Skeletal muscle cell (primary cell): Measurements from ENCODE around the gene METTL3.
"Not testable (repeated sequence)": the region's sequence is repeated elsewhere in the genome, so short reads cannot be mapped to it uniquely, and the experiment has no call there.

ENCODE experiments used
- DNase-seq: peaks from one replicate; pipeline ENCODE4 v3.0.0-alpha.2; 2010; ENCODE audit warnings: low read depth
- H3K4me3 ChIP-seq: 2 replicates; pipeline ENCODE4 v1.5.1; 2011; ENCODE audit warnings: low read depth, mild to moderate bottlenecking, control low read depth, low read length, moderate library complexity

The METTL3 gene

DNA sequence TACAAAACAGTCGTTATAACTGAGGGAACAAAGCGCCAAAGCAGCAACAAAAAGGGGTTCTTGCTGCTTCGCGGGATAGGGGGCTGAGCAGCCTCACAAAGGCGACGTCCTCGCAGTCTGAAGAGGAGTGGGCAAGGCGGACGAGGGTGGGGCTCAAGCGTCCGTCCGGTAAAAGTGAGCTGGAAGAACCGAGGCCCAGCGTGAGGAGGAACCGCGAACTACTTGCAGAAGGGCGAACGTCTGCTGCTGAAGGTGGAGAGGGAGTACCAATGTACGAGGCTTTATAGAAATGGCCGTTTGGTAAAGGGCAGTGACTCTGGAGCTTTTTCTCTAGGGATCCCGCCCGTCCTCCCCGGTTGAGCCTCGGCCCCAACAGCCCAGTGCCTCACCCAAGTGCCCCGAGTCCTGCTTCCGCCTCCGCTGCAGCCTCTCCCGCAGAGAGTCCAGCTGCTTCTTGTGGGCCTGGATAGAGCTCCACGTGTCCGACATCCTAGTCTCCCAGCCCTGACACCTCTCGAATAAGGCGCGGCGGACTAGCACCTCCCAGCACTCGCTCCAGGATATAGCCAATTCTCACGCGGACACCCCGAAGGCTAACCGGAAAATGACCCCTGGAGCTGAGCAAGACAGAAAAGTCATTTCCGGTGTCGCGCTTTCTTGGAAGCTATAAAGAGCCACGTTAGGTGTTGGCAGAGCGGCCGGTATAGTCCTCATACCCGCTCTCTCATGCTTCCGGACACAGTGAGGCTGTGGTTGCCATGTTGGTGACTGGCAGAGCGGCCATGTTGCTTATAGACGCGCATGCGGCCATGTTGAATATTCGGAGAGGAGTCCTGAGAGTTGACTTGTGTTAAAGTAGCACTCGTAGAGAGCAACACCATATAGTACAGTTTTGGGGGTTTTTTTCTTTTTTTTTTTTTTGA lies at the start of gene METTL3:
Gene METTL3 (minus strand): TSS at position 606 of the 923 bp plus-strand sequence. CDS start 117 bp downstream, at position 489.
- peak within 1 kb of the TSS; percentile 97 for H3K4me3 ChIP-seq
- peak; percentile 96 for DNase-seq

DNA sequence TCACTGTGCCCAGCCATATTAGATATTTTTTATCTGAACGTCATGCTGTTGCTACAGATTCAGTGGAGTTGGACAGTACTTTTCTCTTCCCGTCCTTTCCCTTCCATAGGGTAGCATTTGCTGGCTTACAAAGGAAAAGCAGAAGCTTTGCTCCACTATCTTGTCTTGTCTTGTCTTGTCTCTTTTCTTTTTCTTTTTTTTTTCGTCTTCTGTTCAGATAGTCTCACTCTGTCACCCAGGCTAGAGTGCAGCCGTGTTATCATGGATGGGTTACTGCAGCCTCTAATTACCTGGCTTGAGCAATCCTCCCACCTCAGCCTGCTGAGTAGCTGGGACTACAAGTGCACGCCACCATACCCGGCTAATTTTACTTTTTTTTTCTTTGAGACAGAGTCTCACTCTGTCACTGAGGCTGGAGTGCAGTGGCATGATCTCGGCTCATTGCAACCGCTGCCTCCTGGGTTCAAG lies 47.6 kb upstream of the METTL3 start:
- H3K4me3 ChIP-seq: no peak overlapping the region
- no peak for DNase-seq

GRCh38 chr14:21557084-21557901 lies 46.2 kb upstream of the METTL3 start:
- peak overlapping the region; percentile 41 for H3K4me3 ChIP-seq
- peak; percentile 36 for DNase-seq

GRCh38 chr14:21556378-21557083 lies 45.4 kb upstream of the METTL3 start:
- H3K4me3 ChIP-seq: no peak overlapping the region
- DNase-seq: no peak

GRCh38 chr14:21553266-21553665 lies 42.1 kb upstream of the METTL3 start:
- no peak for DNase-seq
- H3K4me3 ChIP-seq: no peak overlapping the region

GRCh38 chr14:21544588-21544987 lies 33.4 kb upstream of the METTL3 start:
- not testable (repeated sequence) for H3K4me3 ChIP-seq, DNase-seq

GRCh38 chr14:21543963-21544362 lies 32.8 kb upstream of the METTL3 start:
- DNase-seq: no peak
- H3K4me3 ChIP-seq: no peak overlapping the region

DNA sequence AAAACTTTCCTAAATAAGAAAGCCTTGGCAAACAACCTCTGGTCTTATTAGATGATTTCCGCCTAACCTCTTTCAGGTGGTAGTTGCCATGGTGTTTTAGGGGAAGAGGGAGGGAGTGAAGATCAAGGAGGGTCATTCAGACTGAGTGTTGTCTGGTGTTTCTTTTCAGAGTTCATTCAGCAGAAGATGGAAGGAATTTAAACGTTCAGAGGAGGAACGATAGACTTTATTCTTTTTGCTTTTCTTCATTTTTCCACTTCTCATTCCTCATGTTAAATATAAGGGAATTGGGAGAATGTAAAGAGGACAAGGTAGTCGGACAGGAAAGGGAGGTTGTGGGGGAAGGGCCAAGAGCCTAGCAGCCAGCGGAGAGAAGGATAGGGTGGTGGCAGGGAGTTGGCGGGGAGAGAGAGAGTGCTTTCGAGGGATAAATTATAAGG lies 32.4 kb upstream of the METTL3 start:
- DNase-seq: no peak
- H3K4me3 ChIP-seq: no peak overlapping the region

GRCh38 chr14:21541413-21542074 lies 30.4 kb upstream of the METTL3 start:
- H3K4me3 ChIP-seq: no peak overlapping the region
- no peak for DNase-seq

DNA sequence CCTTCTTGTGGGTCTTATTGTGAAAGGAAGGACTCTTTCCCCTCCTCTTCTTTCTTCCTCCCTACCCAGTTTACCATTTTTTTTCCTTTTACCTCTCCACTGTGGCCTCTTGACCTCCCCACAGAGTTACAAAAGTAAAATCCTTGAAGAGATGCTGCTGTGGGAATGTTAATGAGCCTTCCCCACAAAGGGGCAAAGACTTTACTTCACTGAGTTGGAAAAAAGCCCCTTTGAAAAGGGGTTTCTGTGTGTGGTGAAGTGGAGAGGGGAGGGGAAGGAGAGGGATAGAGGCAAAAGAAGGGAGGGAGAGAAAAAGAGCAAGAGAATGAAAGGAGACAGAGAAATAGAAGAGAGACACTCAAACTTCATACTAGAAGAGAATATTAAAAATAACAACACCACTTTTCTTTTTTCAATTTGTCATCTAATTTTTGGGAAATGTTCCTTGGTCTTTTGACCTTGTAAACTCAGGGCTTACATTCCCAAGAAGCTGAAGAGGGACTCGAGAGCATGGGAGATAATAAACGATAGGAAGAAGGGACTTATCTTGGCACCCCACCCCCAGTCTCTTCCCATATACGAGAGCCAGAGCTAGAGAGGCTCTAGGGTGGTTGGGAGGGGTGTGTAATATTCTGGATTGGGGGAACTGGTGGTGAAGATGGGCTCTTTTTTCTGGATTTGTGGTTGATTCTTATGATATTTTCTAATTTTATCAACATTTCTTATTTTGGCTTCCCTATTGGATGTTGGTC lies 28.2 kb upstream of the METTL3 start:
- H3K4me3 ChIP-seq: no peak overlapping the region
- DNase-seq: no peak

DNA sequence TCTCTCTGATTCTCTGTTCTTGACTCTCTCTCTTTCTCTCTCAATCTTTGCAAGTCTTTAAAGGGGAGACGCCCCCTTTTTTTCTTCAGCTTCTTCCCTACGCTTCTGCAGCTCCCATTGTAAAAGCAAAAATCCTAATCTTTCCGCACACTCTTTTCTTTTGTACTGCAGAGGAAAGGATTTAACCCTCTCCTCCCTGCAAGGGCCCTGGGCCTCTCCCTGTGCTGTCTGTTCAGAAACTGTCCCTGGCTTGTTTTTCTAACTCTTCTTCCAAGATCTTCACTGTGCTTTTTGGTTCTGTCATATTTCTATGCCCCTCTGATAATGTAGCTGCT lies 25.9 kb upstream of the METTL3 start:
- no peak for DNase-seq
- H3K4me3 ChIP-seq: no peak overlapping the region

- DNase-seq: no peak
- H3K4me3 ChIP-seq: peak overlapping the region; percentile 4
Measured at GRCh38 chr14:21536418-21537089, 25.4 kb upstream of the METTL3 start.

- H3K4me3 ChIP-seq: no peak overlapping the region
- no peak for DNase-seq
Measured at GRCh38 chr14:21535545-21536417, 24.6 kb upstream of the METTL3 start.

DNA sequence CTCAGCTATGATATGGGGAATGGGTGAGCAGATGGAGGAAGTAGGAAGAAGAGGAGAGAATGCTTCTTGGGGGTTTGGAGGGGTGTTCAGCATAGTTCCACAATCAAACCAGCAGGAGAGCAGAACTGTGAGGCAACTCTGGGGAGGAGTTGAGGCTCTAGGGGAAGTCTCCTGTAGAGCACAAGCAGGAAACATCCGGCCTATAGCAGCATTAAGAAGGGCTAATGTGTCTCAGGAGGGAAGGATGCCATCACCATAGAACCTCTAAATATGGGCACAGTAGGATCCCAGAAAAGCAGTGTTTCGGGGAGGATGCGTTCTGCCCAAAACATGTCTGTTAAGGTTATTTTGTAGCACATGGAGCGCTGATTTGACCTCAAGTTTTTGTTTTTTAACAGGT lies 23.4 kb upstream of the METTL3 start:
- H3K4me3 ChIP-seq: no peak overlapping the region
- DNase-seq: no peak

GRCh38 chr14:21533294-21533693 lies 22.2 kb upstream of the METTL3 start:
- no peak overlapping the region for H3K4me3 ChIP-seq
- DNase-seq: no peak

DNA sequence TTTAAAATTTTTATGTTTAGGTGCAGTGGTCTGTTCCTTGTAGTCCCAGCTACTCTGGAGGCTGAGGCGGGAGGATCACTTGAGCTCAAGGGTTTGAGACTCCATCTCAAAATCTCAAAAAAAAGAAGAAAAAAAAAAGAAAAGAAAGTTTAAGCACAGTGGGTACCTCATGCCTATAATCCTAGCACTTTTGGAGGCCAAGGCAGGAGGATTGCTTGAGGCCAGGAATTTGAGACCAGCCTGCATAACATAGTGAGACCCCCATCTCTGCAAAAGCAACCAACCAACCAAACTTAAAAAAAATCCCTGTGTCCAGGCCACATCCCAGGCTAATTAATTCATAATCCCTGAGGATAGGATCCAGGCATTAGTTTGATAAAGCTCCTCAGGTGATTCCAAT lies 18.4 kb upstream of the METTL3 start:
- no peak overlapping the region for H3K4me3 ChIP-seq
- no peak for DNase-seq
